ENCODE data around the gene KCNF1.

The KCNF1 gene

DNA sequence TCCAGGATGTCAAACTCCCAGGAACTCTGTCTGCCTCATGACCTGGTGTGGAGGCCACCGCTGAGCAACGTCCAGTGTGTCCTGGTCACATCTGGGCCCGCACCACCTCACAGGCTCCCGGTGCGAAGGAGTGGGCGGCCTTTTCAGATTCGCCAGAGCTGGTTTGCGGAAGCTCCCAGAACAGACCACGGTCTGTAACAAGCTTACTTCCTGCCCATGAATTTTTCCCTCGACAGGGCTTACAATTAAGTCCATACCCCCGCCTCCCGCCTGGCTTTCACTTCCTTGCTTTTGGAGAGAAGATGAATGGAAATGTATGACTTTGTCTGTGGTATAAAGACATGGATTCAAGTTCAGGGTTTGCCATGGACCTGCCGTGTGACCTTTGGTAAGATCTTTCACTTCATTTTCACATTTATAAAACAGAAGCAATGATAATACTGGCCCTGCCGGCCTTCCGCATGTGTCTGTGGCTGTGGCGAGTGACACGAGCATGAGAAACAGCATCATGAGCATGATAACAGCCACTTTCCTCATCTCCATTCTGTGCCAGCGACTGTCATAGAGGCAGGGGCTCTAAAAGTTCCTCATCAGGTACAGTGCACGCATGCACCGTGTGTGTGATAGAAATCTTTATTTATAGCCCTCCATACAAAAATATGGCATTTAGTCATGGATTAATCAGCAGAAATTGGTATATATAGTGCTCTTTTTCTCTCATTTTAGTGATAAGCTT lies 31.0 kb upstream of the KCNF1 start:
- DNase-seq (ENCODE audit: low spot score): peak; percentile 37

DNA sequence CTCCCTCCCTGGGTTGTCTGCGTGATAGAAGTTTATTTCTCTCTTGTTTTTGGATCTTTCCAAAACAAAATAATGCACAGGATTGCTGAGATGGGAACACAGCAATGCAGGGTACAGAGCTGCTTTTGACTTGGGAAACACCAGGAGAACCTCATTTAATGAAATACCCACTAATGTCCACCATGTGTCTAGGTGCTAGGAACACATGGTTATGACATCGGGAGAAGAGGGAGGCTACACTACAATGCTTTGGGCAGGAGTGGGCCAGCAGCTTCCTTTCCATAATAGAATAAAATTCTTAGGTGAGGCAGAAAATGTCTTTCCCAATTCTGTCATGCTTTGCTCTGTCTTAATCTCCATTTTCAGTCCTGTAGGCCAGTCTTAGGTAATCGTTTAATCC lies 29.2 kb upstream of the KCNF1 start:
- DNase-seq (ENCODE audit: low spot score): peak; percentile 12

DNA sequence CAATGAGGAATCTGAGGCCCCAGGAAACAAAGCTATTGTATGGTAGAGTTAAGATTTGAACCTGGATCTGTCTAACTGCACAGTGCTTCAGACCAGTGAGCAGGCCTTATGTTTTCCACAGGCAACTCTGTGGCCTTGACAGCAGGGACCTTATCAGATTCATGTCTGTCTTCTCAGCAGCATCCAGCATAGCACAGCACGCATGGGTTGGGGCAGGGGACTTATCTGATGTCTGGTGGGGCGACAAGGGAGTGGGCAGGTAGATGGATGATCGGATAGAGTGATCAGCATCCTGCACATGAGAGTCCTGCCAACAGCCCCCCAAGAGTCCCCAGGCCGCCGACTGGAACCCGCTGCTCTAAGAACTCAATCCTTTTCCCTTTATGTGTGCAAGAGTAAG lies 28.7 kb upstream of the KCNF1 start:
- peak; percentile 39 for DNase-seq (ENCODE audit: low spot score)

DNA sequence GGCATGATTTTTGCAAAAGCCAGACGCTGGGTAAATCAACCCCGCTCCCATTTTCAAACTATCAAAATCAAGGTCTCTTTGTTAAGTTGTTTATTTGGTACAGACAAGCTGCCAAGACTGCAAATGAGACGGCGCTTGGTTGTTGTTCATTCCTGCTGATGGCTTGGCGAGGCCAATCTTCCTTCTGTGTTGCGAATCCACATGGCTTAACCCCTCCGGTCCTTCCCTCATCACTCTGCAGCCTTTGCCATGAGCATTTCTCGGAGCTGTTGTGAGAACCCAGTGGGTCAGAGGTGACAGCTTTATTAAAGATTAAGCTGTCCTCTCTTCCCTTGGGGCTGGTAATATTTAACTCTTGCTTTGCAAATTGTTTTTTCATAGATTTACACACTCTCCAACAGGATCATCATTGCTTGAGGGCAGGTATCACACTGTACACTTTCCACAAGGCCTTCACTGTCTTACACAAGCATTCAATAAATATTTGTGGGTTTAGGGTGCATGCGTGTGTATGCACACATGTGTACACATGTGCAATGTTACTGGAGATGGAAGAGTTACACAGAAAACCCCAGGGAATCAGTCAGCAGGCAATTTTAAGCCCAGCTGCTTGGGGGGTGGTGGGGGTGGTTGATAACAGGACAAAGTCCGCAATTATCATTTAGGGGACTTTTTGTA lies 27.8 kb upstream of the KCNF1 start:
- peak; percentile 45 for DNase-seq (ENCODE audit: low spot score)

DNA sequence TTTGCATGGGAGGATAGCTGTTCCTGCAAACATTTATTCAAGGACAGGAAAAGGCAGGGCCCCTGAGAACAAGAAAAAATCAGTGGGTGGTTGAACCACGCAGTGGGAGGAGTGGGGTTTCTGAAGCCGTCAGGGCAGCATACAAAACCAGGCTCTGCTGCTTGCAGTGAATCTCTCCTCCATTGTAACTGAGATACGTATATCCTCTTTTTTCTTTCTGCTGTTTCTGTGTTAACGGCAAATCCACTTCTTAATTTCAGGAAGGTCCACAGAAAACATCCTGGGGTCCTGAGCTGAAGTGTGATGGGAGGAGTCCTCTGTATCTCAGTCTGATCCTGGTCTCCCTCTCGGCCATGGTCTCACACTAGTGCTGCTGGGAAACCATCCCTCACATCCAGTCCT lies 27.2 kb upstream of the KCNF1 start:
- DNase-seq (ENCODE audit: low spot score): peak; percentile 52

DNA sequence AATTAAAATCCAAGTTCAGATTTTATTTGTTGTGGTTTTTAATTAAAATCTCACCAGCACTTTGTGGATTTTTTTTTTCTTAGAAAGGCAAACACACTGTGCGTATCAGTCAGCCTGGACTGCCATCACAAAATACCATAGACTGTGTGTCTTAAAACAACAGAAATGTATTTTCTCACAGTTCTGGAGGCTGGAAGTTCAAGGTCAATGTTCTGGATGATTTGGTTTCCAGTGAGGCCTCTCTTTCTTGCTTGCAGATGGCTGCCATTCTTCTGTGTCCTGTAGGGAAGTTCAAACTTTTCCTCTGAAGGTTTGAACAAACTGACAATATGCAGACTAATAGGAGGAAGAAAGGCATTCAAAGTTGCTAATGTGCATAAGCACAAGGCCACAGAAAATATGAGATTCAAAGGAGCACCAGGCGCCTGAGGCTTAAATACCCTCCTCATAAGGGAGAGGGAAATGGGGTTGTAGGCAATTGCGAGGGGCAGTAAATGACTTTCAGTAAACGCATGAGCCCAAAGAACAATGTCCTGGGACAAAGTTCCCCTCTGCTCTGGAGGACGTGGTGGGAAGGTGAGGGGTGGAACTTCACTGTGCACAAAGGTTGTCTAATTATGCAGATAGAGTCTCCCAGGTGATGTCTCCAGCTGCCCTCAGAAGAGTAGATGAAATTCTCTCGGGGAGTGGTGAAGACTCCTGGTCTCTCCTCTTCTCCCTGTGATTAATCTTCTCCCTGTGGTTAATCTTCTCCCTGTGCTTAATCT lies 26.5 kb upstream of the KCNF1 start:
- DNase-seq (ENCODE audit: low spot score): peak; percentile 20

DNA sequence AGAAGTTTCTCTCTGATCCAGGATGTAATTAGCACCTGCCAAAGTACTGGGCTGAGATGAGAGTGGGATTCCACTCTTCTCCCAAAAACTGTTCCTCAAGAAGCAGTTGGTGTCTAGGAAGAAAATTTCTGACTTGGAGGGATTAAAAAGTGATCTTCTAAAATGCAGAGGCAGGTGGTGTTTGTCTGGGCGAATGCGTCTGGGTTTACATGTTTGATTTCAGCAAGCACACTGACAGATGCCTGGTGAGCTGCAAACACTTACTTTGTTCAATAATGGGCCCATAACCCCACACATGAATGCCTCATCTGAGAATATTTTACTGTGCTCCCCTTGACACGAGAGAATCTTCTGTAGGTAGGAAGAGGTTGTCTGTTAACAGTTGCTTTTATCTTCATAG lies 24.3 kb upstream of the KCNF1 start:
- DNase-seq (ENCODE audit: low spot score): peak; percentile 17

DNA sequence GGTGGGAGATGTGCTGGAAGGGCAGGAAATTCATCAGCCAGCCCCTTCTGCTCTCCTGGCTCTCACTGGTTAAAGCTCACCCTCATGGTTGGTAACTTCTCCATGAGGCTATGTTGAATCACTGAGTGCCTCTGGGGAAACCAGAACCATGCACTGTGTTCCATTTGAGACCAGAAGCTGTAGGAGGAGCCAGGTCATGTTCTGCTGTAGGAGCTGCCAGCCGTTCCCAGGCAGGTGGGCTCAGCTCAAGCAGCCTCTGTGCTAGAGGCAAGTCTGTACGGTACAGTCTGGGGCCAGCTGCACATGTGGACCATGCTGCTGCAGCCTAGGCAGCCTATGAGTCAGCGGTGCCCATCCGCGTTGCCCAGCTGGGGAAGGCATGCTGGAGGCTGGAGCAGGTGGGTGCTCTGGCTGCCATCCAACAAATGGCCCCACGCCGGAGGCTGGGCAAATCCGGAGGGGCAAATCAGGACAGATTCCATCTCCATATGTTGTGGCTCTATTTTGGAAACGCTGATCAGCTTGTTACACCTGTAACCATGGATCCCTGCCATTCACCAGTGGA lies 22.0 kb upstream of the KCNF1 start:
- DNase-seq (ENCODE audit: low spot score): peak; percentile 32

DNA sequence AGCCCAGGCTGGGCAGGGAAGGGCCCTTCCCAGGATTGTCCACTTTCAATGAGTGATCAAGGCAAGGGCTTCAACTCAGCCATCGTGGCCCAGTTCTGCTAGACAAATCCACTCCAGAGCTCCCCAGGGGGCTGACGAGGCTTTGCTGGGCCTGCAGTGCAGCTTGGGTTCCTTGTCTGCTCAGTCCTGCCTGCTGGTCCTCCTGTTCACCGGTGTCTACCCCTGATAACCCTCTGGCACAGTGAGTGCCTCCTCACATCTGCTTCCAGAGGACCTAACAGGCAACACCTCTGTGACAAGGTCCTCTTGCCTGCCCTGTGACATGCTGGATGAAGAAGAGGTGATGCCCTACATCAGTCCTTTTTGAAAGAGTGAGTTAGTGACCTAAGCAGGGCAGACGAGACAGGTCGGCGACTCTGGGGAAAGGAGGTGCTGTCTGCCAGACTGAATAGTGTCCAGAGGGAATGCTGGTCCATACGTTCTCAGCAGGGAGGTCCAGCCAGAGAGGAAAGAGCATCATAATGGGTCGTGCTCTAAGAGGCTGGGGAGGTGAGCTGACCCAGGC lies 20.9 kb upstream of the KCNF1 start:
- peak; percentile 25 for DNase-seq (ENCODE audit: low spot score)

DNA sequence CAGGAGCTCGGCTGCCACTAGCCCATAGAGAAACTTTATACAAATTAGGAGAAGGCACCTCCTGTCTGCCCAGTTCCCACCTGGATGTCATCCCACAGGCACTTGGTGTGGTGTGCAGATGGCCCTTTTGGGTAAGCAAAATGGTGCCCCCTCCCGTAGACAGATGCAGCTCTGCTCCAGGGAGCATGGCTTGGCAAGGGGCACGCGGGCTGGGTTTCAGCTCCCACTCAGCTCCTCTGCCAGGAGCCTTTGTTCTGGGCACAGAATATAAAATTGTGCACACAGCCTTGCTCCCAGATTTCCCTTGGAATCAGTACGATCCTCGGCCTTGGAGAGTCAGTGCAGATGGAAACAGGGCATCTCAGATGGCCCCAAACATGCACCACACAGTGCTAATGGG lies 20.3 kb upstream of the KCNF1 start:
- peak; percentile 29 for DNase-seq (ENCODE audit: low spot score)

DNA sequence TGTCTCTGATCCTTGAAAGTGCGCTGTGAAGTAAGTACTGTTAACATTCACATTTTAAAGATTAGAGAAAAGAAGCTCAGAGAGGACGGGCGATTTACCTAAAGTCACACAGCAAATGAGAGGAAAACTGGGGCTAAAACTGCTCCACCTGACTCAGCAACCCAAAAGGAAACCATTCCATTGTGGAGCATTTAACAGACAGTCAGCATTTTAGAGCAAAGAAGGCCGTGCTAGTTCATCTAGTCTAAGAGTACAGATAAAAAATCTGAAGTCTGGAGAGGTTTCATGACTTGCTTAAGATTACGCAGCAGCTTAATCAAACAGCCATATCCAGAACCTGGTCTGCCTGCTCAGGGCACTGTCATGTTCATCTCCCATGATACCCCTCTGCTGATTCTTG lies 19.9 kb upstream of the KCNF1 start:
- DNase-seq (ENCODE audit: low spot score): peak; percentile 10

DNA sequence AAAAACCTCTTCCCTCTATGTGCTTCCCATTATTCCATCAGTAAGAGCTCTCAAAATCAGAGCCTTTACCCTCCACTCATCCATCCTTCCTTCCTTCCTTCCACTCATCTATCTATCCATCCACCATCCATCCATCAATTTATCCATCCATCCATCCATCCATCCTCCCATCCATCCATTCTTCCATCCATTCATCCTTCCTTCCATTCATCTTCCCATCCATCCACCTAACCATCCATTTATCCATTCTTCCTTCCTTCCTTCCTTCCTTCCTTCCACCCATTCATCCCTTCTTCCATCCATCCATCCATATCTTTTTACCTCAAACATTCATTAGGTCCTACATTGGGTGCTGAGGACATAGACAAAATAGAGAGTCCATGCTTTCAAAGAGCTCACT lies 19.4 kb upstream of the KCNF1 start:
- no peak for DNase-seq (ENCODE audit: low spot score)

DNA sequence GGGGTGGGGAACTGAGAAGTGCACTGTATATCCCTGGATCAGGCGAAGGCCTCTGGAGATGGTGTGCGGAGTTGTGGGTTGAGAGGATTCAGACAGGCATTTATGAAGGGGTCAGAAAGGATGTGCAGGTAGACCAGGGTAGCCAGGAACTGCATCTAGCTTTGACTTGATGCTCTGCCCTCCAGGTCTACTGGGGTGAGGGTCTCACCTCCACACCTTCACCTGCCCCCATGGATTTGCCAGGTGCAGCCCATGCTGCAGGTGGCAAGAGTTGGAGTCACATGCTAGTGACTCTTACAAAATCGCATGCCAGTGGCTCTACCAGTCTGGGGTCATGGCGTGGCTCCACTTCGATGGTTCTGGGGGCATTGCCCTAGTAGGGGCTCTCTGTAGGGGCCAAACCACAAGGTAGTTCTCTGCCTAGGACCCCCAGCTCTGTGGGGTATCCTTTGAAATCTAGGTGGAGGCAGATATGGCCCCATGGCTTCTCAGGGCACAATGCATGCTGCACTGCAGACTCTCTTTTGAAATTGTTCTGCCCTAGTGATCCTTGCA lies 18.9 kb upstream of the KCNF1 start:
- peak; percentile 29 for DNase-seq (ENCODE audit: low spot score)

DNA sequence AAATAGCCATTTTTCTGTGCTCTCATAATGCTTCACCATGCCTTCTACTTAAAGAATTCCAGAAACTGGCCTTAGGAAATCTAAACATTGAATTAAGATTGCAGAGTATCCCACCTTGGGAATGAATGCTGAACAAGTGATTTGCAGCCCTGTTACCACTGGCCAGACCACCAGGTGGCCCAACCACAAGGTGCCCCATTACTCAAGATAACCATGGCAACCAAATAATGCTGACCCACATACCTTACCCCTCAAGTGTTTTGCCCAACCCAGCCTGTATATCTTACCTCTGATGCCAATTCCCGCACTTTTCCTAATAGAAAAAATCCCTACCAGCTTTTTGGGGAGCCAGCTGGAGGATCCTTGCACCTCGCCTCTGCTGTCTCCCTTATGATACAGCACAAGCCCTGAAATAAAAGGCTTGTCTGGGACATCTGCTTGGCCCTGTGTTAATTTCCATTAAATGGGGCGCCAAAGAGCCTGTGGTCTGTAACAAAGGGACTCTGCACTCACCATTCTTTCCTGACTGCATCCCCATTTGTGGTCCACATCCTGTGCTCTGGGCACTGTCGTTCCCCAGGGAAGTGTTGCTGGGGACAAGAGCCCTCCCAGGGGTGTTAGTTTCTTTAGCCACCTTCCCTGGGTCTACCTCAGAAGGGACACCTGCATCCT lies 17.3 kb upstream of the KCNF1 start:
- DNase-seq (ENCODE audit: low spot score): peak; percentile 37

DNA sequence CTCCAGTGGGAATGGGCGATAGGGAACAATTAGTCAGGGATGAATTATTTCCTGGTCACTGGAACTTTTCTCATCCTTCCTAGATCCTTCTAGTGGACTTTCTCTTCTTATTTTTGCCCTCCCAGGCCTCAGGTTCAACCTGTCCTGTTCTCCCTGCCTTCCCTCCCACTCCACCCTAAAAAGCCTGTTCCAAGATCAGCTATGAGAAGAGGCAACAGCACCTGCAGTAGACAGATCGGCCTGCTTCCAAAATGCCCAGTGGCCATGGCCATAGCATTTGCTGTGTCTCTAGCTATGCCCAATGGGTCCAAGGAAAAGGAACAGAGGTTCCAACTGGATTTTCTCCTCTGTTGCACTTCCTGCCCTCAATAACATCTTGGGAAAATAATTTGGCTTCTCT lies 16.5 kb upstream of the KCNF1 start:
- DNase-seq (ENCODE audit: low spot score): peak; percentile 20

DNA sequence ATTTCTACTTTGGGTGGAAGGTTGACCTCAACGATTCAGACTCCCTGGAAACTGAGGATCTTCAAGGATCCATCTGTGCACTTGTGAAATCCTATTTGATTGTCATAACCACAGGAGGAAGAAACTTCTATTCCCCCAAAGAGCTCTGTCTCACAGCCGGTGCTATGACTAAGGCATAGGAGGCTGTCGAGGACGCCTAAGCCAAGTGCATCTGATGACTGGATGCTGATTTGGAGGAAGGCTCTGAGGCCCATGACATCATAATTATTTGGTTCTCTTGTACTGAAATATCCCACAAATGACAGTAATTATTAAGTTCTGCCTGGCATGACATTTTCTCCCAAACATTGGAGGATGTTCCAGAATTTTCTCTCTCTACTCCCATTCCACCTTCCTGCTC lies 13.8 kb upstream of the KCNF1 start:
- DNase-seq (ENCODE audit: low spot score): no peak

DNA sequence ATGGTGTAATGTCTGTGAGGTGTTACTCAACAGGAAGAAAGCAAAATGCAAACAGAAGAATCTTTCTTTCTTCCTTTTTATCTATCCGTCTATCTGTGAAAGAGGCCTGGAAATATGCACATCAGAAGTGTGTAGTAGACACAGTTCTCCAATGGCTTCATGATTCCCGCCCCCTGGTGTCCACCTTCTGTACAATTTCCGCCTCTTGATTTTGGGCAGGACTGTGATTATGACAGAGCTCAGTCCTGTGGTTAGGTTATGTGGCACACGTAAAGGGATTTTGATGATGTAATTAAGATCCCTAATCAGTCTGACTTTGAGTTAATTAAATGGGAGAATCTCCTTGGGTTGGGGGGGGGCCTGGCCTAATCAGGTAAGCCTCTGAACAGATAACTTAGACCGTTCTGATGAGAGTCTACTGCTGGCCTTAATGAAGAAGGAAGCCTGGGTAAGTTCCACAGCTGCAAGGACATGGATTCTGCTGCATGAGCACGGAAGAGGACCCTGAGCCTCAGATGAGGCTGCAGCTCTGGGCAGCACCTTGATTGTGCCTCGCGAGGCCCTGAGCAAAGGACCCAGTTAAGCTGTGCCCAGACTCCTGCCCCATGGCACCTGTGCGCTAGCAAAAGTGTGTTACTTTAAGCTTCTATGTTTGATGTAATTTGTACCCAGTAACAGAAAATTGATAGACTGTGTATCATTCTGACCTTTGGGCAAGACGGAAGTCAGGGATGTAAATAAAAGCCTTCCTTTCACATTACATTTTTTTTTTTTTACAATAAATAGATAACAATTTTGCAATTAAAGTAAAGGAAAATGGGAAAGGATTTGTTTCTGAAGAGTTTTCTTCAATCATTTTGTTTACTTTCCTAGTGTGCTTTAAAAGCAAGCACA lies 11.3 kb upstream of the KCNF1 start:
- no peak for DNase-seq (ENCODE audit: low spot score)

DNA sequence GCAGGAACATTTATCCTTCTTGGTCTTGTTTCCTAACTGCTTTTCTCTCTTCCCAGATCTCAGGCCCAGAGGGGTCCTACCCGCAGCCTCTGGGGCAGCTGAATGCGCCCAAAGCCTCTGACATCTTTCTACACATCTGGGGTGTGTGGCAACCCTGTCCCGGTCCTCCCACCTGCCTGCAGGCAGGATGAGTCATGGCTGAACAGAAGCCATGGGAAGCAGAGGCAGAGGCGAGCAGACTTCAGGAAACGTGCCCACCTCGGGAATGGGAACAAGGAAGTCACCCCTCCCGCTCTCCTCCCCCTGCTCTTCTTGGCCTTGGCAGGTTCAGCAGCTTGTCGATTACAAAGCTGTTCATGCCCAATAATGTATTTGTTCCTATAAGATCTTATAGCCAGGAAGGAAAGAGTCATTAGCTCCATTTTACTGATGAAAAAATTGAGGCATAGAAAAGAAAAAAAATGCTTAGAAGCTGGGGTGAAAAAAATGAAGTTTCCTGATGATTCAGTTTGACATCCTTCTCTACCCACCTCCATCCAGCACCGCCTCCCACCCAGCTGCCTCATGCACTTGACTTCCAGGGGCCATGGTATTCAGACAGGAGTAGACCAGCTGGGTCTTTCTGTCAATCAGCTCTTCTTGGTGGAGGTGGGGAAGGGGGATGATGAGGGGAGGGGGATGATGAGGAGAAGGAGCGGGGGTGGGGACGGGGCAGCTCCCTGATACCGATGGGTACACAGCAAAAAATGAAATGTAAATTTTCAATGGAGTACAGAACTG lies 10.4 kb upstream of the KCNF1 start:
- no peak for DNase-seq (ENCODE audit: low spot score)

DNA sequence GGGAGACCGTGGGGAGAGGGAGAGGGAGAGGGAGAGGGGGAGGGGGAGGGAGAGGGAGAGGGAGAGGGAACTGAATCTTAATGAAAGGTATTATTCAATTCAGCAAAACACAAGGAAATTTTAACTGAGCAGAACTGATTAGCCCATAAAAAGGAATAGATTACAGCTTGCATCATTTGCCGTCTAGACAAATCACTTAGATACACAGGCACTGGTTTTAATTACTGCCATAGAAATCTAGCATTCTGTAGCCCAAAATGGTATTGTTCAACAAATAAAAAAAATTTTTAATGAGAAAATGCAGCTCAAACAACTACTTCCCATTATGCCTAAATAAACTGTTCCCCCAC lies 7.9 kb upstream of the KCNF1 start:
- DNase-seq (ENCODE audit: low spot score): no peak

DNA sequence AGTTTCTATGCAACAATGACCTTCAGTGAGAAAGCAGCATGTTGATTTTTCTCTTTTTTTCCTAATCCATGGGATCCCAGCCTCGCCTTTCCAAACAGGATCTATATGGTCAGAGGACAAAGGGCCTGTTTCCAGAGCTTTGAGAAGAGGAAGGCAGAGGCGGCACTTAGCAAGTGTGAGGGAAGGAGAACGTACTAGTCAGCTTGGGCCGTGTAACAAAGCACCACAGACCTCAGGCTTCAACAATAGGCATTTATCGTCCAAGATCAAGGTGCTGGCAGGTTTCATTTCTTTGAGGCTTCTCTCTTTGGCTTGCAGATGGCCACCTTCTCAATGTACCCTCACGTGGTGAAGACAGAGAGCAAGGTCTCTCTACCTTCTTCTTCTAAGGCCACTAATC lies 7.3 kb upstream of the KCNF1 start:
- no peak for DNase-seq (ENCODE audit: low spot score)
